Neural progenitor cell (in vitro differentiated cells): ENCODE results near the gene CC2D2A. TPM values are rescaled to one million over a fixed set of nuclear protein-coding genes. Genes with fewer than 3 reads are reported as not detected.

Source experiments
- DNase-seq: peaks from one replicate; pipeline ENCODE4 v3.0.0-alpha.2; 2016; ENCODE audit warnings: low spot score
- H2AFZ ChIP-seq: fragments of 200-600 bp; sonication (generic); replicated peaks from 2 replicates; pipeline ENCODE4 v1.6.1; 2016; ENCODE audit warnings: antibody characterized with exemption
- H3F3A ChIP-seq: fragments of 200-600 bp; sonication (generic); 2 replicates; pipeline ENCODE4 v1.6.1; 2016; ENCODE audit warnings: antibody characterized with exemption, low read depth
- H3K27ac ChIP-seq: fragments of 200-600 bp; sonication (generic); 2 replicates; pipeline ENCODE4 v1.5.1; 2016; ENCODE audit warnings: mild to moderate bottlenecking
- H3K27me3 ChIP-seq: fragments of 200-600 bp; sonication (generic); 2 replicates; pipeline ENCODE4 v1.6.1; 2016; ENCODE audit warnings: mild to moderate bottlenecking, moderate library complexity
- H3K36me3 ChIP-seq: fragments of 200-600 bp; sonication (generic); 2 replicates; pipeline ENCODE4 v1.5.1; 2016
- H3K4me1 ChIP-seq: fragments of 200-600 bp; sonication (generic); 2 replicates; pipeline ENCODE4 v1.6.1; 2016; ENCODE audit warnings: mixed run types
- H3K4me2 ChIP-seq: fragments of 200-600 bp; sonication (generic); 2 replicates; pipeline ENCODE4 v1.6.1; 2016
- H3K4me3 ChIP-seq: fragments of 200-600 bp; sonication (generic); 2 replicates; pipeline ENCODE4 v1.5.1; 2016
- H3K79me2 ChIP-seq: fragments of 200-600 bp; sonication (generic); 2 replicates; pipeline ENCODE4 v1.6.1; 2016; ENCODE audit warnings: low read depth
- H3K9ac ChIP-seq: fragments of 200-600 bp; sonication (generic); 2 replicates; pipeline ENCODE4 v1.6.1; 2016
- H3K9me3 ChIP-seq: fragments of 200-600 bp; sonication (generic); 2 replicates; pipeline ENCODE4 v1.5.1; 2016; ENCODE audit warnings: low read depth
- H4K20me1 ChIP-seq: fragments of 200-600 bp; sonication (generic); 2 replicates; pipeline ENCODE4 v1.6.1; 2016; ENCODE audit warnings: low read depth
- H3K27ac Mint-ChIP-seq: 3 replicates; pipeline ENCODE4 v1.8.0; 2021; ENCODE audit warnings: mixed read lengths
- H3K27me3 Mint-ChIP-seq: 2 replicates; pipeline ENCODE4 v1.8.0; 2022; ENCODE audit warnings: low read depth, mild to moderate bottlenecking, inconsistent platforms, moderate library complexity, mixed read lengths; ENCODE audit not compliant: insufficient read depth
- H3K36me3 Mint-ChIP-seq: 3 replicates; pipeline ENCODE4 v1.8.0; 2021; ENCODE audit warnings: mixed read lengths
- H3K4me1 Mint-ChIP-seq: 3 replicates; pipeline ENCODE4 v1.8.0; 2021; ENCODE audit warnings: mixed read lengths
- H3K4me3 Mint-ChIP-seq: 3 replicates; pipeline ENCODE4 v1.8.0; 2021; ENCODE audit warnings: mild to moderate bottlenecking, moderate library complexity, mixed read lengths
- H3K9me3 Mint-ChIP-seq: 3 replicates; pipeline ENCODE4 v1.8.0; 2020; ENCODE audit warnings: mixed read lengths
- EZH2 ChIP-seq: fragments of 200-600 bp; sonication (generic); IDR thresholded peaks from 2 replicates; pipeline ENCODE4 v1.6.1; 2017; ENCODE audit warnings: antibody characterized with exemption, mild to moderate bottlenecking, moderate library complexity
- EZH2phosphoT487 ChIP-seq: fragments of 200-600 bp; sonication (generic); IDR thresholded peaks from 2 replicates; pipeline ENCODE4 v1.6.1; 2017; ENCODE audit warnings: antibody characterized with exemption
- total RNA-seq: library from RNA; depleted of rRNA; stranded (reverse); fragments of >200 nt; gene quantifications from 2 replicates; pipeline ENCODE4 v1.2.3, GENCODE V29; 2015; ENCODE audit warnings: low replicate concordance
- TF ChIP-seq, protein P1 (sequence below): fragments of 200-600 bp; sonication (generic); IDR thresholded peaks from 2 replicates; pipeline ENCODE4 v1.5.1; 2017; ENCODE audit warnings: antibody characterized with exemption, mild to moderate bottlenecking

The CC2D2A gene
- total RNA-seq, 1 donor from 2014 or later: 40.0 TPM

DNA sequence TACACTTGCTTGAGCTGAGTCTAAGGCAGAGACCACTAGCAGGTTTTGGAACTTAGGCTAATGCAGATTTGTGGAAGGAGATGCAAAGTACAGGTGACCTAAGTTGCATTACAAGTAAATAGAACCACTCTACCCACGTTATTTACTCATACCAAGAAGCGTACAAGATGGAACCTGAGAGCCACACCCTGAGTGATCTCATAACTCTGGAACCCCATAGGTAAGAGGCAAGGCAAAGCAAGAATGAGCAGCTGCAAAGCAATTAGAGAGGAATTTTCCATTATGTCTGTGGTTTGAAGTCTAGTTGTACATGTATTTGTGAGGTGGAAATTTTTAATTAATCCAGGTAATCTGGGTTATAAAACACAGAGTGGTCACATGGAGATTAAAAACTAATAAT lies 55.4 kb downstream of the CC2D2A start:
- Histone ChIP-seq H3K4me2 (no peak overlapping the region), H4K20me1 (no peaks in the 10 kb centered on the region), H3K27ac (no peak overlapping the region), H3K27me3 (no peaks in the 10 kb centered on the region), H3K4me1 (no peaks in the 10 kb centered on the region), H3K9me3 (no peaks in the 10 kb centered on the region), H3K9ac (no peak overlapping the region), H3K4me3 (no peak overlapping the region), H3K36me3 (no peaks in the 10 kb centered on the region), H2AFZ (no peak overlapping the region), H3F3A (no peaks in the 10 kb centered on the region), H3K79me2 (no peaks in the 10 kb centered on the region)
- TF ChIP-seq EZH2phosphoT487 (no peak), EZH2 (no peak)
- TF ChIP-seq, protein P1, sequence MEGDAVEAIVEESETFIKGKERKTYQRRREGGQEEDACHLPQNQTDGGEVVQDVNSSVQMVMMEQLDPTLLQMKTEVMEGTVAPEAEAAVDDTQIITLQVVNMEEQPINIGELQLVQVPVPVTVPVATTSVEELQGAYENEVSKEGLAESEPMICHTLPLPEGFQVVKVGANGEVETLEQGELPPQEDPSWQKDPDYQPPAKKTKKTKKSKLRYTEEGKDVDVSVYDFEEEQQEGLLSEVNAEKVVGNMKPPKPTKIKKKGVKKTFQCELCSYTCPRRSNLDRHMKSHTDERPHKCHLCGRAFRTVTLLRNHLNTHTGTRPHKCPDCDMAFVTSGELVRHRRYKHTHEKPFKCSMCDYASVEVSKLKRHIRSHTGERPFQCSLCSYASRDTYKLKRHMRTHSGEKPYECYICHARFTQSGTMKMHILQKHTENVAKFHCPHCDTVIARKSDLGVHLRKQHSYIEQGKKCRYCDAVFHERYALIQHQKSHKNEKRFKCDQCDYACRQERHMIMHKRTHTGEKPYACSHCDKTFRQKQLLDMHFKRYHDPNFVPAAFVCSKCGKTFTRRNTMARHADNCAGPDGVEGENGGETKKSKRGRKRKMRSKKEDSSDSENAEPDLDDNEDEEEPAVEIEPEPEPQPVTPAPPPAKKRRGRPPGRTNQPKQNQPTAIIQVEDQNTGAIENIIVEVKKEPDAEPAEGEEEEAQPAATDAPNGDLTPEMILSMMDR: no peak
- DNase-seq: no peak
- Mint-ChIP-seq H3K9me3 (no peaks in the 10 kb centered on the region), H3K36me3 (peaks cover 9% of the 10 kb centered on the region), H3K27ac (no peak overlapping the region), H3K4me1 (no peaks in the 10 kb centered on the region), H3K27me3 (no peaks in the 10 kb centered on the region), H3K4me3 (no peak overlapping the region)

DNA sequence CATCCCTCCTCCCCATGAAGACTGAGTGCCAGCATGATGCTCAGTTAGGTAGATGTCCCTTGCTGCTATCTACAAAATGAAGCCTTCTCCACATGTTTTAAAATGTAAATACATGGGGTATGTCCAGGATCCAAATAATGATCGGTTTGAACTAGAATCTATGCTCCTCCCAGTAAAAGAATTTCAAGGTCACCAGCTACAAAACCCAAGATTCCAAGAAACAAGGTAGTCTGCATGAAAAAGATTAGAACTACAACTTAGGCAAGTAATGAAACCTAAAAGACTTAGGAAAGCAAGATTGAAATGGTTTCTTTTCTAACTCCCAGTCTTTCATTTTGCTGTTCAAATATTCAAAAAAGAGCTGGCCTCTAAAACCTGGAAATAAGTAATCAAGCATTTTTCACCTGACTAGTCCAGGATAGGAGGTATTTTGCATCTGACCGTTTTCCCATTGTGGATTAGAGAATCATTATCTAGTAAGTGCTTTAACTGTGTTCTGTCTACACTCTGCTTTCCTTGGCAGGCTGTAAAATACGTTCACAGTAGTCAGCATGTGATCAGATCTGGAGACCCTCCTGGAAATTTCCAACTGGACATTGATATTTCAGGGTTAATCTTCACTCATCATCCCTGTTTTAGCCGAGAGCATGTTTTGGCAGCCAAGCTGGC lies 57.4 kb downstream of the CC2D2A start:
- H3K9me3 Mint-ChIP-seq: no peaks in the 10 kb centered on the region
- no peaks in the 10 kb centered on the region for H3K9me3 ChIP-seq

DNA sequence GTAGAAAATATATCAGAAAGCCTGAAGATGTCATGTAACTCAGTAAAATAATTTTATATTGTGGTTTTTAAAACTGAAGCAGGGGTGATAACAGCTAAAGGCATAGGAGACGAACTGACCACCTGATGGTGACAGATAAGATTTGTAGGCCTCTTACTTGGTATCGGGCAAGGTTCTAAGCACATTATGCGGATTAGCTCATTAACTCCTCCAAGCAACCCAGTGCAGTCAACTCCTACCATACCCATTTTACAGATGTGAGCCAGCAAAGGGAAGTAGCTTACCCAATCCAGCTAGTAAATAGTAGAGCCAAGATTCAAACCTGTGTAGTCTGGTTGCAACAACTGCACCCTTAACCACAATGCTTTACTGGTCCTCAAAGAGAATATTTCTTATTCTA lies 62.1 kb downstream of the CC2D2A start:
- Mint-ChIP-seq H3K27me3 (no peaks in the 10 kb centered on the region), H3K27ac (no peak overlapping the region), H3K9me3 (no peaks in the 10 kb centered on the region)

More for the DNA sequence above, 57.4 kb downstream of the CC2D2A start:
- H3K4me1 ChIP-seq: no peaks in the 10 kb centered on the region
- H3K36me3 ChIP-seq: no peaks in the 10 kb centered on the region
- H3K4me3 Mint-ChIP-seq: no peak overlapping the region
- no peaks in the 10 kb centered on the region for H3K79me2 ChIP-seq
- H3K27me3 ChIP-seq: no peaks in the 10 kb centered on the region
- no peak for TF ChIP-seq EZH2phosphoT487
- no peak for TF ChIP-seq EZH2
- TF ChIP-seq, protein P1: no peak
- no peak for DNase-seq
- no peak overlapping the region for H3K4me3 ChIP-seq
- no peak overlapping the region for H3K27ac ChIP-seq
- H4K20me1 ChIP-seq: no peaks in the 10 kb centered on the region
- no peaks in the 10 kb centered on the region for H3F3A ChIP-seq
- H3K36me3 Mint-ChIP-seq: peaks cover 15% of the 10 kb centered on the region
- H2AFZ ChIP-seq: no peak overlapping the region
- no peak overlapping the region for H3K27ac Mint-ChIP-seq
- no peaks in the 10 kb centered on the region for H3K4me1 Mint-ChIP-seq
- H3K9ac ChIP-seq: no peak overlapping the region
- no peak overlapping the region for H3K4me2 ChIP-seq
- no peaks in the 10 kb centered on the region for H3K27me3 Mint-ChIP-seq

More for the DNA sequence above, 62.1 kb downstream of the CC2D2A start:
- H3K4me2 ChIP-seq: no peak overlapping the region
- no peak overlapping the region for H3K27ac ChIP-seq
- no peaks in the 10 kb centered on the region for H3K9me3 ChIP-seq
- H3K79me2 ChIP-seq: no peaks in the 10 kb centered on the region
- DNase-seq: no peak
- no peaks in the 10 kb centered on the region for H3K4me1 ChIP-seq
- H3K4me1 Mint-ChIP-seq: no peaks in the 10 kb centered on the region
- no peak overlapping the region for H3K9ac ChIP-seq
- H3F3A ChIP-seq: no peaks in the 10 kb centered on the region
- H3K27me3 ChIP-seq: no peaks in the 10 kb centered on the region
- H4K20me1 ChIP-seq: no peaks in the 10 kb centered on the region
- H3K4me3 ChIP-seq: no peak overlapping the region
- H3K4me3 Mint-ChIP-seq: no peak overlapping the region
- no peak overlapping the region for H2AFZ ChIP-seq
- H3K36me3 ChIP-seq: no peaks in the 10 kb centered on the region
- TF ChIP-seq EZH2 (no peak), EZH2phosphoT487 (no peak)
- TF ChIP-seq, protein P1: no peak
- H3K36me3 Mint-ChIP-seq: peaks cover 12% of the 10 kb centered on the region
